Nucleus accumbens (tissue), 56 donors: Measurements from ENCODE around the gene LAMB3.
A peak's percentile ranks its signal among the peaks of the same experiment; 100 is the strongest.

Experiments
- DNase-seq, 56 donors: peaks; one replicate each; lab custom pipeline; 2025; lab: John Stamatoyannopoulos, UW

Gene LAMB3

DNA sequence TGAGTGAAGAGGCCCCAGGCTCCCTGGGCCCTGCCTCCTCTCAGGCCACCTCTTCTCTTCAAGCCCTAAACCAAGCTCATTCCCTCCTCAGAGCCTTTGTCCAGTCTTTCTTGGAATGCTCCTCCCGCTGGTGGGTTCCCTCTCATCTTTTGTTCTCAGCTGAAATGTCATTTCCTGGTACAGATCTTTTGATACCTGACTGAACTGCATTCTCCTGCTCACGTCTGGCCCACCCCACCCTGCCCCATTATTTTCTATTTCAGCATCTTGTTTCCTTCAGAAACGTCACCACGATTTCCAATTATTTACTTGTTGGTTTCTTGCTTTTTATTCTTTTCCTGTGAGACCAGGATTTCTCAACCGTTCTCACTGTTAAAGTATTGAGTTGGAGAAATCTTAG is 16.4 kb downstream of the LAMB3 start:
- no peak for DNase-seq

DNA sequence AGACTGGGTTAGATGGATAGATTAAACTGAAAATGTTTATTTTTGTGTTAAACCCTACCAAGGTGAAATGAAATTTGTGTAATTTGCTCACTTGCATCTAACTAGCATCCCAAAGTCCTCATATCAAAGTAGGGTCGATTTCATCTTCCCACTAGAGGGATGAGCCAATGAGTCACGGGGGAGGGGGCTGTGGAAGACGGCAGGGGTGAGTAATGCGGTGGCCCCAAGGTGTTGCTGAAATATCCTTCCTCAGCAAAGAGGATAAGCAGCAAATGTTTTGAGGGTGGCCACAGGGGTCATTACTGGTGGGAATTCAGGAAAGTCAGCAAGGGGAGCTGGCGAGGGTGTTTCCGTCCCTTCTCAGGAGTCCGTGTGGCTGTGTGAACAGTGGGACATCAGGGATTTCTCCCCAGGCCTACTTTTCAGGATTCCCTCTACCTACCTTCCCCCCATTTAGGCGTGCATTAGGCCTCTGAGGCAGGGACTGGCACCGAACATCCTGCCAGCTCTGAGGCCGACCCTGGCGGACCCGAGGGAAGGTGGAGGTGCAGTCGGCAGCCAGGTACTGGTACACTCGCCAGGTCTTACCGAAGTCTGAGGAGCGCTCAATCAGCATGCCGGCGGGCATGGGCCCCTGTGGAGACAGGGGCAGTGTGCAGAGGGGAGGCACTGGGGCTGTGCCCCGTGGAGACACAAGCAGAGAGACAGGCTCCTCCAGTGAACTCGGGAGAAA is 18.1 kb downstream of the LAMB3 start:
- no peak for DNase-seq

DNA sequence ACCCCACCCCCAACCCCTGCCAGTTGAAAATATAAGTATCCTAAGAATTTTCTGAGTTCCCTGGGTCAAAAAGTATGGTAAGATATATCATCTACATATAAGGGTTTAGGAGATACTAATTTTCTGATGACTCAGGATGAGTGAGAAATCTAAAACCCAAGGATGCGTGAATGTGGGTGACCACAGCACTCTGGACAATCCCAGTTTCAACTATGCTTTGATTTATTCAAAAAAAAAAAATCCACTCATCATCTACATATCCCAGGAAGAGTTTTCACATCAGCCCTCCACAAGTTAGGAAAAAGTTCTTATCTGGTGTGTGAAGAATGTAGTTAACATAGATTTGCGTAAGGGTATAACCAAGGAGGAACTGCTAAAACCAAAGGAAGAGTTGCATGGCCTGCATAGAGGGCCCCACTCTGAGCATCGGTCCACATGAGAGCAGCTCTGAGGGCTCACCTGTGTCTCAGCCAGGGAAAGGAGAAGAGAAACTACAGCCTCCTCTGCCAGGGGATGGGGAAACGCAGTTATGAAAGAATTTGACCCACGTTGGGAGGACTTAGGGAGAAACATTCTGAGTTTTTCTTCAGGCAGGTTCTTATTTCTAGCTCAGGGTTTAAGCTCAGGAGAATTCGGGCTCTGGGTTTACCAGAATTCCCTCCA is 18.8 kb downstream of the LAMB3 start:
- no peak for DNase-seq

DNA sequence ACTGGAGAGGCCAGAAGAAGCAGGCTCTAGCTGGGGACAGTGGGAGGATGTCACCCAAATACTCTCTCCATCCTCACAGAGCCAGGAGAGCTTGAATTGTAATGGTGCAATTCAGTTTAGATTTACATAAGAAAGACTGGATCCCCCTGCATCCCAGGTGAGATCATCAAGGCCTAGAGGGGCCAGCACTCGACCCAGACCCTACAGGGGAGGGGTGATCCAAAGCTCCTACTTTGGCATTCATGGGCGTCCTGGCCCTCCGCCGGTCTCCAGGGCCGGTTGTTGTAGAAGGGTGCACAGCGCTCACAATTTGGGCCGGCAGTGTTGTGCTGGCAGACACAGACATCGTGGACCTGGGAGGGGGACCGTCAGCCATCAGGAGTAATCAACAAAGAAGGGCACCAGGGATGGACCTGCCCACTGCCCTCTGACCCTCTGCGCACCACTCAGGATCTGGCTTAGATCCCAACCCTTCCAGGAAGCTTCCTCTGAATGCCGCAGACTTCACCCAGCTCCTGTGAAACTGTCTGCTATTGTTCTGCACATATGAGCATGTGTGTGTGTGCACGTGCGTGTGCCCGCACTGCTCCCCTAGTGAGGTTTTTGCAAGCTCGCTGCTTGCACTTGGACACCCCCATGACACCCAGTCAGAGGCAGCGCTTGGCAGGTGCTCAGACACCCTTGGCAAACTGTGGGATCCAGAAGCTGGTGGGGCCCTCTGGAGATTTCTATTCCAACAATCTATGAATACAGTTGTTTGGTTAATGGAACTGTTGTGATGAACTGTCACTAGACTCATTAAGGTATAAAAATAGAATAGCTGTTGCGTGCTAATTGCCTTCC is 21.6 kb downstream of the LAMB3 start:
- DNase-seq = peak in 16 of 56 donors; percentile 11 to 69 (median 31)

DNA sequence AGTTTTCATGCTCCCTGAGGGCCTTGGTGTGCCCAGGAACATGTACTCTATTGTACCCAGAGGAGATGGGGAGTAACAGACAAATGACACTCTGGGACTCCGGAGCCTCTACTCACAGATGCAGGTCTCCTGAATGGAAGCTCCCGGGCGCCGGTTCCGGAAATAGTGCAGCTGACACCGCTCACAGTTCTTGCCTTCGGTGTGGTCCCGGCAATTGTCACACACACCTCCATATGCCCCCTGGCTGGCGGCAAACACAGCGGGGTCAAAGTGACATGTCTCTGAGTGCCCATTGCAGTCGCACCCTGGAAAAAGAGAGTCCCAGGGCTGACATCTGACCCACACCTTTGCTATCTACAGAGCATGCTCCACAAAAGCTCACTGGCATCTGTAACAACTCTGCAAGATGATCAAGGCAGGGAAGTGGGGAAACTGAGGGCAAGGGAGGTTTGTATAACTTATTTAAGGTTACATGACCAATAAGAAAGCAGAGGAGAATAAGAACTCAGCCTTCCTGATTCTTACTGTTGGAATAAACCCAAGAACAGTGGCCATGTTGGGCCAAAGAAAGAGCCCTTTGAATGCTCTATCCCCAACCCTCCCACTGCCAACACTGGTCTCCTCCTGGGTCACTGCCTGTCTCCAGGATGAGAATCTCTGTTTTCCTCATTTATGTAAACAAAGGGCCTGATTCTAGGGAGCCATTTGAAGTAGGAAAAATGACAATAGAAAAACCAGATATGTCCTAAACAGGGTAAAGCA is 22.4 kb downstream of the LAMB3 start:
- DNase-seq = peak in 28 of 56 donors; percentile 5 to 62 (median 37)

DNA sequence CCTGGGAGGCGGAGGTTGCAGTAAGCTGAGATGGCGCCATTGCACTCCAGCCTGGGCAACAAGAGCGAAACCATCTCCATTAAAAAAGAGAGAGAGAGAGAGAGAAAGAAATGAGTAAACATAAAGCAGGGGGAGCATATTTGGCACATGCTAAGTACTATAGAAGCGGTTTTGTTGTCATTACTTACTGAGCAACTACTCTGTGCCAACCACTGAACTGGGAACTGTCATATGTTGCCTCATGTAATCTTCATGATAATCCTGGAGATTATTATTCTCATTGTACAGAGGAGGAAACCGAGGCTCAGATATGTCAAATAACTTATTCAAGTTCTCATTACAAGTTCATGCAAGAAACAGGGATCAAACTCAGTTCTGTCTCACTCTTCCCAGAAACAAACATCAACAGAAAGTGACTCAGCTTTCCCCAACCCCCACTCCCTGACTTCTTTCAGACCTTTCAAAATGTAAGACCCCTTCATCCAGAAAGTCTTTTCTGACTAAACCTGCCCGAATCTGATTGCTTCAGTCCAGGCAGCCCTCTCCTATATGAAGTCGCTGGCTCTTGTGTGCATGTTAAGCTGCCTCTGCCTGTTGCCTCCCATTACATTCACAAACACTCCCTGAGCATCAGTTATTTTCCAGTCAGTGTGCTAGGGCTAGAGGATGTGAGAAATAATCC is 23.5 kb downstream of the LAMB3 start:
- no peak for DNase-seq

DNA sequence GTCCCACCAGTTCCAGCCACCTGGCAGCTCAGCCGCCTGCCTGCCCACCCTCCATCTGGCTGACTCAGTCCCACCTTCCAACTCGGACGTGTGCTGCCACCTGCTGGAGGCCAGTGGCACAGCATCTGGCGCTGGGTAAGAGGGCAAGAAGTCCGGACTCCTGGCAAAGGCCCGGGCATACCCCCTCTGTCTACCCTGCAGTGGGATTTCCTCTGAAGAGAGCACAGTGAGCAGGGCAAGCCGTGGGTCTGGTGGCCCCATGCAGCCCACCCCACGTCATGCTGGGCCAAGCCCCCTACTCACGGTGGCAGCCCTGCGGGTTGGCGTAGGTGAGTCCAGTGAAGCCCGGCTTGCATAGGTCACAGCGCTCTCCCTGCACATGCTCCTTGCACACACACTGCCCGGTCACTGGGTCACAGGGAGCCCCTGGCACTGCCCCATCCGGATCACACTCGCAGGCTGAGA is 24.5 kb downstream of the LAMB3 start:
- DNase-seq = peak in 51 of 56 donors; percentile 20 to 91 (median 69)

DNA sequence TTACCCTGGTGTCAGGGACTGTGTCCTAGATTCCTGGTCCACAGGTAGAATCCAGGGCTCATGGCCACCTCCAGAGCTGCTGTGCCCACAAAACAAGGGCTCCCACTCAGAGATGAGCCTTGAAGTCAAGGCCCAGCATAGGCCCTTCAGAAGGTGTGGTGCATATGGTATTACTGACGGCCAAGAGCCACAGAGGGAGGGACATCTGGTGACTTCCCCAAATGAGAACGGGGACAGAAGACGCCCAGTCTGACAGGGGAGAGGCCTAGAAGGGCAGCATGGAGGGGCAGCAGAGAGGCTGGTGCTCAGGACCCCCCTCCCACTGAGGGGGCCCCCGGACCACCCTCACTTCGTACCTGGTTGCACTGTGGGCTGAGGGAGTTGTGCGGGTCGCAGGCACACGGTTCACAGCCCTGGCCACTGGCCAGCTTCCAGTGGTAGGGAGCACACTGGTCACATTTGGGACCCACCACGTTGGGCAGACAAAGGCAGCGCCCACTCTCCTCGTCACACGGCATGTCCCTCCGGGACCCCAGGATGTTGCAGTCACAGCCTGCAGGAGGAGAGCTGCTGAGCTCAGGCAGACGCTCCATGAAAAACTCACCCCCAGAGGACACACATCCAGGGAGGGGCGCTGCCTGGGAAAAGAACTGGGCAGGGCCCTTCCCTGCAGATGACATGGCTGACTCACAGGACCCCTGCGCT is 25.0 kb downstream of the LAMB3 start:
- DNase-seq = peak in 2 of 56 donors; percentile 36 to 53

DNA sequence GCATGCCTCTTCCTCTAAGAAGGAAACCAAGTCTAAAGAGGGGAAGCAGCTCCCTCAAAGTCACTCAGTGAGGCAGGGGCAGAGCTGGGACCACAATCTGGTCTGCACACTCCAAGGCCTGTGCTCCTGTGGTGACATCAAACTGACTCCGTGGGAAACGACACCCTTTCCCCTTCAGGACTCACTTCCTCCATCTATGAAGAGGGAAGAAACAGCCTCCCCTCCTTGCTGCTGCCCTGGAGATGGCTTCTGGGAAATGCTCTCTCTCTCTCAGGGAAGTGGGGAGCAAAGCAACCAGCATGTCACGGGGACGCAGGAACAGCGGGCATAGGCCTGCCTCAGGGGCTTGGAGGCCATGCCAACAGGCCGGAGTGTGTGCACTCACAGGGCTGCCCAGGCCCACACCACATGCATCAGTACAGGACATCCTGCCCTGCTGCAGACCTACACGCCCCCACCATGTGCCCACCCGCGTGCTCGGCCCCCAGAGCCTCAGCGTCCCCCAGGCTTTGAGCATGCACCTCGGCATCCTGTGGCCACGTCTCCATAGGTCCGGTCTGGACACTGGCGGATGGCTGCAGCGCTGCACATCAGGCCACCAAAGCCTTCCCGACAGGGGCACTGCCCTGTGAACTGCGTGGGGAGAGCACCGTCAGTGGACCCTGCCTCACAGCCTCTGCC is 25.7 kb downstream of the LAMB3 start:
- DNase-seq = no peak

DNA sequence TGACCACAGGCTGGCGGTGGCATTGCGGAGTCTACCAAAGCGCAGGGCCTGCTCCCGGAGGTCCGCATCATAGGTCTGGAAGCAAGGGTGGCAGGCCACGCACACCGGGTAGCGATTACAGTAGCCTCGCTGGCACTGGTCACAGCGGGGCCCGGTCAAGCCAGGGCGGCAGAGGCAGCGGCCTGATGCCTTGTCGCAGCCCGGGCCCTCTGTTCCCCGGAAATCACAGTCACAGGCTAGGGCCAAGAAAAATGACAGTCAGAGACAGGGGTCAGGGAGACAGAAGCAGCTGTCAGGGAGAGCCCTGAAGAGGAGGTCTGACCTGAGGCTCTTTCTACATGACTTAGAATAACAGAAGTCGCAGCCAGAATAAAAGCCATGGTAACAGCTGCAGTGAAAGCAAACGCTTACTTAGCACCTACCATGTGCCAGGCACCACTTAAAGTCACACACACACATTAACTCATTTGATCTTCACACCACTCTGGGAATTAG is 26.4 kb downstream of the LAMB3 start:
- peak in 4 of 56 donors; percentile 12 to 23 (median 18) for DNase-seq

DNA sequence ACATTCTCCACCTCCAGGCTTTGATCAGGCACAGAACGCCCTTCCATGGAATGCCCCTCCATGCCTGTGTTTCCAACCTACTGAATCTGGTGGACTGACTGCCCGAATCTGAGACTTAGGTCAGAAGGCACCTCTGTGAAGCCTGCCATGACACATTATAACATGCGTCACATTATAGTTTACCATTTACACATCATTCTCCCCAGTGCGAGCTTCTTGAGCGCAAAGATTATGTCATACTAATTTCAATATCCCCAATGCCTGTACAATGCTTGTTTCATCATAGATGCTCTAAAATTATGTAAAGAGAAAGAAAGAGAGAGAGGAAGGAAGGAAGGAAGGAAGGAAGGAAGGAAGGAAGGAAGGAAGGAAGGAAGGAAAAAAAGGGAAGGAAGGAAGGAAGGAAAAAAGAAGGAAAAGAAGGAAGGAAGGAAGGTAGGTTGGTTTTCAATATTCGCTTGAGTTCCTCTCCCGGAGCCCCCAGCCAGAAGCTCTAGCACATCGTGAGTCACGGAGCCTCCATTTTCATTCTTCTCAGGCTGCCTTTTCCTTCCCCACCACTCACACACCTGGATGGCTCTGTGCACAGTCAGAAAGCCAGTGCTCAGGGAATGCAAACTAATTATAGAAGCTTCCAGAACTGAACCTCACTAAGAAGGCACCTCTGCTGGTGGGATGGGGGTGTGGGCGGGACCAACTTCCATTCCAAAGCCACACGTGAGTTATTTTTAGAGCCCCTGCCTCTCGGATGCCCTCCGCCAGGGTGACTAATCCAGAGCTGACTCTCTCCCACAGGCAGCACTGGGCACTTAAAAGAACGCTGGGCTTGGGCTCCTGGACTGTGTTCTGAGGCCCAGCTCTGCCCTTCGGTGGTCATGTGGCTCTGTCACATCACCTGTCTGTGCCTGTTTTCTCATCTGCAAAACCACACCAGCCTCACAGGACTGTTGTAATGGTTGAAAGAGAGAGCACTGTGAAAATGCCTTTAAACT is 27.4 kb downstream of the LAMB3 start:
- peak in 10 of 56 donors; percentile 11 to 49 (median 26) for DNase-seq

DNA sequence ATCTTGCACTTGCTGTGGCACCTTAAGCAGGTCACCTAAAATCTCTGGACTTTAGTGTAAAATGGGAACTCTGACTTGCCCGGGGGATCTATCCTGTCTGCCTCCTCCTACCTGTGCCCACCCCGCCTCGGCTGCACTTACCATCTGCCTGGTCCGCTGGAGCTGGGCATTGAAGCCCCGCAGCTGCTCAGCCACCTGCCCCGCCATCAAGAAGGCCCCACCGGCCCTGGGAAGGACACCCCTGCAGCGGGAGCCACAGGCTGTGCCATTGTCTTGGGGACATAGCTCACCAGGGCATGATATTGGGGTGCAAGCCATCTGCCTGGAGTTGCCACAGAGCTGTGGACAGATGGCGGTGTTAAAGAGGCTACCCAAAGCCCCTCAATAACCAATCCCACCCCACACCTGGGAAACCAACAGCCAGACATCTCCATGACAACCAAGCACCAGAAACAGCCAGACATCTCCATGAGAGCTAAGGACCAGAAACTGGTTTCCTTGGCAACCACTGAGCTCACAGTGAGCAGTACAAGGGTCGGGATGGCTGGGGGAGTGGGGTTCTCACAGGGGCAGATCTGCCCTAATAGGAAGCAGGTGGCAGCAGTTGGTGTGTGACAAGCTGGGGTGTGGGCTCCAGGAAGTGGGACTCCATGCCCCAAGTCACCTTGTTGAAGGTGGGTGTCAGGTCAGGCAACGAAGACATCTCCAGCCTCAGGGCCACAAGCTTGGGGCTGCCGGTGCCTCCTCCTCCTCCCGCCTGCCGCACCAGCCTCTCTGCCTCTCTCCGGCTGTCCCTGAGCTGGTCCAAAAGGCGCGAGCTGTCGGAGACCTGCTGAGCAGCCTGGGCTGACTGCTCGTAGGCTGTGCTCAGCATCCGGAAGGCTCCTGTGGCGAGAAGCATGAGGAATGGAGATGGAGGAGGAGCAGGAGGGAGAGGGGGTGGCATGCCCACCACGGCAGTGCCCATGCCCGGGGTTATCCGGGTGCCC is 29.1 kb downstream of the LAMB3 start:
- peak in 8 of 56 donors; percentile 11 to 50 (median 22) for DNase-seq

DNA sequence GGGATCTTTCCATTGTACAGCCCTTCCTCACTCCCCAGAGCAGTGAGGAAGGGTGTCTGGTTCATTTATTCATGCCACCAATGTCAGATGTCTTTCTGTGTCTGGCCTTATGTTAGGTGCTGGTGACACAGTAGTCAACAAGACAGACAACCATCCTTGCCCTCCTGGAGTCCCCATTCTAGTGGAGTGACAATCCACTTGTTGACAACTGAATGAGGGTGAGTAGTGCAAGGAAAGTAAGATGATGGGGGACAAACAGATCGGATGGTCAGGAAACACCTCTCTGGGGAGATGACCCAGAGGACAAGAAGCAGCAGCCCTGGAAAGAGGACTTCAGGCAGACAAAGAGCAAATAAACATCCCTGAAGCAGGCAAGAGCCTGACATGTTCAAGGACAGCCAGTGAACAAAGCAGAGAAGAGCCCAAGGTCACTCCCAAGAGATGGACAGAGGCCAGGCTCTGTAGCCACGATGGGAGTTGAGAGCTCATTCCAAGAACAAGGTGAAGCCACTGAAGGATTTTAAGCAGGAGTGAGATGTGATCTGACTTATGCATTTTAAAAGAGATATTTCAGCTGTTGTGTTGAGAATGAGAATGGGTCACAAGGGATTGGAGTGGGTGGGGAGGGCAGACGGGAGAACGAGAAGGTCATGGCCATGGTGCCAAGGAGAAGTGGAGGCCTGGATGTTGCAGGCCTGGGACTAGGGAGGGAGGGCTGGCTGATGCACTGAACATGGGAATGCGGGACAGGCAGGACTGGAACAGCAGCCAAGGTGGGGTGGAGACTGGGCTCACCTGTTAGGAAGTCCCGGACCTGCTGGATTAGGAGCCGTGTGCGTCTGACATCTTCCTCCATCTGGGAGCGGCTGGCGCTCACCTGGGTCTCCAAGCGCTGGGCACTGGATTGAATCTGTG is 30.2 kb downstream of the LAMB3 start:
- no peak for DNase-seq

DNA sequence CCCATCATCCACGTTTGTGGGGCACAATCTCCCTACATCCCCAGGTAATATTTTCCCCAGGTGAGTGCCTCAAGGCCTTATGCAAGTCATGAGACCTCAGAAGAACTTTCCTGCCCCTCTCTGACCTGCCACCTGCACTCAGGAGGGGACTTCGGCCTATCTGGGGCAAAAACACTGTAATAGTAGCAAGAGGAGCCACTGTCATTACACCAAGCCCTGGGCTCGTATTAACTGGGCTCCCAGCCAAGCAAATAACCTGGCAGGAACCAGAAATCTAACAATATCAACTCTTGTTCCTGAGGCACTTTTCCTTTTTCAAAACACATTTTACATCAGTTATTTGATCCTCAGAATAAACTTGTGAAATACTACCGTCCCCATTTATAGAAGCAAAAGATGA is 30.9 kb downstream of the LAMB3 start:
- no peak for DNase-seq

DNA sequence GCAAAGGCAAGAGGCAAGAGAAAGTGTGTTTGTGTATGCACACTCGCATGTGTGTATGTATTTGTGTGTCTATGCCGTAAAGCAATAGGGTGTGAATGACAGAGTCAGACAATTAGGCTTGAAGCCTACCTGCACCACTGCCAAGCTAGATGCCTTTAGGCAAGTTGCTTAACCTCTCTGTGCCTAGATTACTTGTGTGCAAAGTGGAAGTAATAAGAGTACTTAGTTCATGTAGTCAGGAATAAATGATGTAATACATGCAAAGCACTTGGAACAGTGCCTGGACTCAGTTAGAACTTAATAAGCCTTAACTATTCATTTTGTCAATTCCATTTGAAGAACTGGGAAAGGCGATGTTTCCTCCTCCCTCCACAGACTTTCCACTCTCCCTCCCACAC is 31.7 kb downstream of the LAMB3 start:
- no peak for DNase-seq
